ENCODE results near the gene TOM1L2. TPM values are rescaled to one million over a fixed set of nuclear protein-coding genes. Genes with fewer than 3 reads are reported as not detected.

The TOM1L2 gene
- total and polyA plus RNA-seq, 2 experiments from 2014 or later: 21.5 to 29.6 TPM

GRCh38 chr17:18019838-18020154 is 47.6 kb upstream of the TOM1L2 start:
- no peak overlapping the region for H3K4me3 ChIP-seq
- no peaks in the 10 kb centered on the region for H3K36me3 ChIP-seq (replicated peaks; ENCODE audit: insufficient read depth, low read depth)
- H2AFZ ChIP-seq: no peak overlapping the region
- H3K9me3 ChIP-seq (ENCODE audit: low read depth): no peaks in the 10 kb centered on the region
- H3K4me1 ChIP-seq (ENCODE audit: insufficient read depth): peaks cover 7% of the 10 kb centered on the region
- no peak for TF ChIP-seq EZH2 (IDR thresholded peaks at IDR 0.05; ENCODE audit: borderline replicate concordance)
- no peaks in the 10 kb centered on the region for H3K9me2 ChIP-seq (replicated peaks; ENCODE audit: insufficient read depth)
- 98% methylated on average over 2 of the region's 2 CpGs for WGBS (ENCODE audit: low lambda C conversion rate, missing lambda C conversion rate)
- no peaks in the 10 kb centered on the region for H3K27me3 ChIP-seq
- H3K27ac ChIP-seq: no peak overlapping the region
- no peaks in the 10 kb centered on the region for H3K79me2 ChIP-seq
- DNase-seq (ENCODE audit: low spot score): no peak
- H3K4me2 ChIP-seq: no peak overlapping the region
- no peaks in the 10 kb centered on the region for H4K20me1 ChIP-seq (ENCODE audit: insufficient read depth, poor library complexity, severe bottlenecking)

GRCh38 chr17:18018411-18018921 is 46.3 kb upstream of the TOM1L2 start:
- 90% methylated on average over 14 of the region's 15 CpGs for WGBS (ENCODE audit: low lambda C conversion rate, missing lambda C conversion rate)
- no peak for DNase-seq (ENCODE audit: low spot score)
- Histone ChIP-seq H3K27ac (no peak overlapping the region), H3K4me3 (no peak overlapping the region), H3K36me3 (replicated peaks; ENCODE audit: insufficient read depth, low read depth) (no peaks in the 10 kb centered on the region), H3K9me2 (replicated peaks; ENCODE audit: insufficient read depth) (no peaks in the 10 kb centered on the region), H3K4me2 (no peak overlapping the region), H3K9me3 (ENCODE audit: low read depth) (no peaks in the 10 kb centered on the region), H3K27me3 (no peaks in the 10 kb centered on the region), H3K79me2 (no peaks in the 10 kb centered on the region), H2AFZ (no peak overlapping the region), H4K20me1 (ENCODE audit: insufficient read depth, poor library complexity, severe bottlenecking) (no peaks in the 10 kb centered on the region), H3K4me1 (ENCODE audit: insufficient read depth) (peaks cover 7% of the 10 kb centered on the region)
- TF ChIP-seq CTCF (IDR thresholded peaks at IDR 0.05; ENCODE audit: poor library complexity) (no peak), EZH2 (IDR thresholded peaks at IDR 0.05; ENCODE audit: borderline replicate concordance) (no peak), EZH2phosphoT487 (IDR thresholded peaks at IDR 0.05; ENCODE audit: low read depth, severe bottlenecking, unreplicated experiment) (no peak)

GRCh38 chr17:18017958-18018357 is 45.8 kb upstream of the TOM1L2 start:
- H3K4me1 ChIP-seq (ENCODE audit: insufficient read depth): peaks cover 7% of the 10 kb centered on the region
- no peaks in the 10 kb centered on the region for H3K9me2 ChIP-seq (replicated peaks; ENCODE audit: insufficient read depth)
- H3K79me2 ChIP-seq: no peaks in the 10 kb centered on the region
- H4K20me1 ChIP-seq (ENCODE audit: insufficient read depth, poor library complexity, severe bottlenecking): no peaks in the 10 kb centered on the region
- no peak overlapping the region for H2AFZ ChIP-seq
- TF ChIP-seq CTCF (IDR thresholded peaks at IDR 0.05; ENCODE audit: poor library complexity): no peak
- no peak for TF ChIP-seq EZH2 (IDR thresholded peaks at IDR 0.05; ENCODE audit: borderline replicate concordance)
- no peak for TF ChIP-seq EZH2phosphoT487 (IDR thresholded peaks at IDR 0.05; ENCODE audit: low read depth, severe bottlenecking, unreplicated experiment)
- H3K9me3 ChIP-seq (ENCODE audit: low read depth): no peaks in the 10 kb centered on the region
- H3K27me3 ChIP-seq: no peaks in the 10 kb centered on the region
- no peak overlapping the region for H3K4me3 ChIP-seq
- peak overlapping the region; percentile 50 for H3K27ac ChIP-seq
- H3K4me2 ChIP-seq: peak overlapping the region; percentile 4
- no peak for DNase-seq (ENCODE audit: low spot score)
- no peaks in the 10 kb centered on the region for H3K36me3 ChIP-seq (replicated peaks; ENCODE audit: insufficient read depth, low read depth)
- WGBS (ENCODE audit: low lambda C conversion rate, missing lambda C conversion rate): 42% methylated on average over 3 of the region's 3 CpGs

GRCh38 chr17:18016426-18016825 is 44.2 kb upstream of the TOM1L2 start:
- Histone ChIP-seq H3K4me2 (no peak overlapping the region), H3K36me3 (replicated peaks; ENCODE audit: insufficient read depth, low read depth) (no peaks in the 10 kb centered on the region), H3K27ac (no peak overlapping the region), H4K20me1 (ENCODE audit: insufficient read depth, poor library complexity, severe bottlenecking) (no peaks in the 10 kb centered on the region), H3K4me1 (ENCODE audit: insufficient read depth) (peaks cover 7% of the 10 kb centered on the region), H3K79me2 (no peaks in the 10 kb centered on the region), H3K9me3 (ENCODE audit: low read depth) (no peaks in the 10 kb centered on the region), H3K27me3 (no peaks in the 10 kb centered on the region), H3K9me2 (replicated peaks; ENCODE audit: insufficient read depth) (no peaks in the 10 kb centered on the region), H3K4me3 (no peak overlapping the region), H2AFZ (no peak overlapping the region)
- DNase-seq (ENCODE audit: low spot score): no peak
- 93% methylated on average over 12 of the region's 12 CpGs for WGBS (ENCODE audit: low lambda C conversion rate, missing lambda C conversion rate)
- TF ChIP-seq EZH2 (IDR thresholded peaks at IDR 0.05; ENCODE audit: borderline replicate concordance): no peak
- no peak for TF ChIP-seq CTCF (IDR thresholded peaks at IDR 0.05; ENCODE audit: poor library complexity)
- TF ChIP-seq EZH2phosphoT487 (IDR thresholded peaks at IDR 0.05; ENCODE audit: low read depth, severe bottlenecking, unreplicated experiment): no peak
